ENCODE results near the gene DLGAP1. TPM values are rescaled to one million over a fixed set of nuclear protein-coding genes. Genes with fewer than 3 reads are reported as not detected.

DLGAP1 gene
- total and polyA plus RNA-seq, 10 donors, result 0.11 to 6.0 (median 2.1) TPM

DNA sequence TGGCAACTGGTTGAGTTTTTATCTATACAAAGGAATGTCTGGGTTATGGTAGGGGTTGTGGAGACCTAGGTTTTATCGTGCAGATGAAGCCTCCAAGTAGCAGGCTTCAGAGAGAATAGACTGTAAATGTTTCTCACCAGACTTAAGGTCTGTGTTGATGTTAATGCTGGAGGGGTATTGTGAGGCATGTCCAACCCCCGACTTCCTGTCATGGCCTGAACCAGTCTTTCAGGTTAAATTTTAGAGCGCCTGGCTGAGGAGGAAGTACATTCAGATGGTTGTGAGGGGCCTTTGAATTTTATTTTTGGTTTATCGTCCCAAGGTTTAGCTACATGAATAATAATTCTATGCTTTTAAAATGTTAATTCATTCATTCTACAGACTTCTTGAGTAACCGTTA lies 435.1 kb downstream of the DLGAP1 start:
- 53 to 64% (median 60%) methylated on average over 5 of the region's 5 CpGs for WGBS, 5 donors
- no peaks in the 10 kb centered on the region for H3K36me3 ChIP-seq
- DNase-seq, result no peak
- TF ChIP-seq POLR2A (IDR thresholded peaks at IDR 0.05), result no peak
- TF ChIP-seq, protein P1, sequence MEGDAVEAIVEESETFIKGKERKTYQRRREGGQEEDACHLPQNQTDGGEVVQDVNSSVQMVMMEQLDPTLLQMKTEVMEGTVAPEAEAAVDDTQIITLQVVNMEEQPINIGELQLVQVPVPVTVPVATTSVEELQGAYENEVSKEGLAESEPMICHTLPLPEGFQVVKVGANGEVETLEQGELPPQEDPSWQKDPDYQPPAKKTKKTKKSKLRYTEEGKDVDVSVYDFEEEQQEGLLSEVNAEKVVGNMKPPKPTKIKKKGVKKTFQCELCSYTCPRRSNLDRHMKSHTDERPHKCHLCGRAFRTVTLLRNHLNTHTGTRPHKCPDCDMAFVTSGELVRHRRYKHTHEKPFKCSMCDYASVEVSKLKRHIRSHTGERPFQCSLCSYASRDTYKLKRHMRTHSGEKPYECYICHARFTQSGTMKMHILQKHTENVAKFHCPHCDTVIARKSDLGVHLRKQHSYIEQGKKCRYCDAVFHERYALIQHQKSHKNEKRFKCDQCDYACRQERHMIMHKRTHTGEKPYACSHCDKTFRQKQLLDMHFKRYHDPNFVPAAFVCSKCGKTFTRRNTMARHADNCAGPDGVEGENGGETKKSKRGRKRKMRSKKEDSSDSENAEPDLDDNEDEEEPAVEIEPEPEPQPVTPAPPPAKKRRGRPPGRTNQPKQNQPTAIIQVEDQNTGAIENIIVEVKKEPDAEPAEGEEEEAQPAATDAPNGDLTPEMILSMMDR (IDR thresholded peaks at IDR 0.05 in 8 of 11, conservative IDR thresholded peaks at IDR 0.05 in 3 of 11), result no peak
- TF ChIP-seq POLR2AphosphoS5 (IDR thresholded peaks at IDR 0.05), result no peak
- intact Hi-C loops (cut with DNase I; ENCODE audit: low total_unique reads), result no loop called here
- peaks cover 0 to 18% (median 5%) of the 10 kb centered on the region in 8 donors for H3K9me3 ChIP-seq
- no peak overlapping the region for H3K27ac ChIP-seq
- no peaks in the 10 kb centered on the region for H3K27me3 ChIP-seq (replicated peaks in 1 of 7)
- no peak overlapping the region for H3K4me3 ChIP-seq
- peaks cover 0 to 5% (median 0%) of the 10 kb centered on the region in 6 donors for H3K4me1 ChIP-seq

- Histone ChIP-seq H3K9me3 (peaks cover 0 to 7% (median 0%) of the 10 kb centered on the region in 8 donors), H3K27ac (no peak overlapping the region), H3K4me3 (no peak overlapping the region), H3K4me1 (peaks cover 0 to 5% (median 0%) of the 10 kb centered on the region in 6 donors), H3K27me3 (replicated peaks in 1 of 7) (no peaks in the 10 kb centered on the region), H3K36me3 (no peaks in the 10 kb centered on the region)
- intact Hi-C loops (cut with DNase I; ENCODE audit: low total_unique reads), result no loop called here
- TF ChIP-seq, protein P1 (IDR thresholded peaks at IDR 0.05 in 8 of 11, conservative IDR thresholded peaks at IDR 0.05 in 3 of 11), result no peak
- no peak for TF ChIP-seq POLR2A (IDR thresholded peaks at IDR 0.05)
- TF ChIP-seq POLR2AphosphoS5 (IDR thresholded peaks at IDR 0.05), result no peak
- WGBS, 5 donors, result 52 to 64% (median 54%) methylated on average over 3 of the region's 3 CpGs
- no peak for DNase-seq
Measured at GRCh38 chr18:4017480-4017879, 437.6 kb downstream of the DLGAP1 start.

DNA sequence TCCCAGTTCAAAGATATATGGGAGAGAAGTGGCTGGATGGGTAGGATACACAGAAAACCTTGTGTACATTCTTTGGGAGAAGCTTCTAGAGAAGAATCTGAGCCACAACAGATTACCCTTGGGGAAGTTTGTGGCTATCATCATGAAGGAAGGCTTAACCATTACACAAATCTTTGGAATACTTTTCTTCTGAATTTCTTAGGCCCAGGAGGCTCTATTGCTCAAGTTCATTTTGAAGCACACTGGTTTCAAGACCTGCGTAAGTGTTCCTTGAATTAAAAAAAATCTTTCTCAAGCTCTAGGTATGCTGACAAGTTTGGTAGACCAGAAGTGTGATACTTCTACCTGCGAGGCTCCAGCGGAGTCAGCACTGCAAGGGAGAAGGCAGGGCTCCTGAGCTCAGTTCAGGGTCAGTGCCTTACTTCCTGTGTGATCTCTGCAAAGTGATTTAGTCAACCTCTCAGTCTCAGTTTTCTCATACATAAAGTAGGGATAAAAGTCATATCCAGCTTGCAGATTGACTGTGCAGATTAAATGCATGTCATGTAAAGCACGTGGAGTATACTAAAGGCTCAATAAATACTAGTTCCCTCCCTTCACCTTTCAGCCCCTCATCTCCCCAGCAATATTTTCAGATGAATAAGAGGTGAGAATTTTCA lies 438.6 kb downstream of the DLGAP1 start:
- intact Hi-C loops (cut with DNase I; ENCODE audit: low total_unique reads), result no loop called here
- no peak for DNase-seq
- Histone ChIP-seq H3K9me3 (peaks cover 0 to 1% (median 0%) of the 10 kb centered on the region in 8 donors), H3K4me3 (no peak overlapping the region), H3K4me1 (peaks cover 0 to 5% (median 0%) of the 10 kb centered on the region in 6 donors), H3K27ac (no peak overlapping the region), H3K27me3 (replicated peaks in 1 of 7) (no peaks in the 10 kb centered on the region), H3K36me3 (no peaks in the 10 kb centered on the region)
- TF ChIP-seq POLR2AphosphoS5 (IDR thresholded peaks at IDR 0.05) (no peak), POLR2A (IDR thresholded peaks at IDR 0.05) (no peak)
- TF ChIP-seq, protein P1 (IDR thresholded peaks at IDR 0.05 in 8 of 11, conservative IDR thresholded peaks at IDR 0.05 in 3 of 11), result no peak
- WGBS, 5 donors, result 76 to 92% (median 82%) methylated on average over 4 of the region's 4 CpGs

- no peaks in the 10 kb centered on the region for H3K36me3 ChIP-seq
- no peaks in the 10 kb centered on the region for H3K4me1 ChIP-seq
- TF ChIP-seq, protein P1 (IDR thresholded peaks at IDR 0.05 in 8 of 11, conservative IDR thresholded peaks at IDR 0.05 in 3 of 11), result no peak
- TF ChIP-seq POLR2AphosphoS5 (IDR thresholded peaks at IDR 0.05) (no peak), POLR2A (IDR thresholded peaks at IDR 0.05) (no peak)
- no peak overlapping the region for H3K27ac ChIP-seq
- H3K27me3 ChIP-seq (replicated peaks in 1 of 7), result peaks cover 0 to 4% (median 0%) of the 10 kb centered on the region in 7 donors
- intact Hi-C loops (cut with DNase I; ENCODE audit: low total_unique reads), result no loop called here
- H3K4me3 ChIP-seq, result no peak overlapping the region
- DNase-seq, result no peak
- no peaks in the 10 kb centered on the region for H3K9me3 ChIP-seq
Measured at GRCh38 chr18:4007846-4008245, 447.3 kb downstream of the DLGAP1 start.

Data from spleen (tissue), 11 donors.